GM12892 (cell line): ENCODE data around the gene SAP130.
A peak's percentile ranks its signal among the peaks of the same experiment; 100 is the strongest.

Experiments used
- DNase-seq: peaks from one replicate; pipeline ENCODE4 v3.0.0; 2011; ENCODE audit not compliant: insufficient read length
- FAIRE-seq: peaks from 2 replicates; lab custom pipeline; 2011; peaks lifted over from hg19 to GRCh38; lab: Jason Lieb, UNC
- POLR2A ChIP-seq: IDR thresholded peaks from 2 replicates; pipeline ENCODE4 v1.6.1; 2011; ENCODE audit warnings: low read depth, low read length, control low read depth
- POLR2AphosphoS5 ChIP-seq: IDR thresholded peaks from 2 replicates; pipeline ENCODE4 v1.6.1; 2011; ENCODE audit warnings: low read depth, low read length, control low read depth
- TAF1 ChIP-seq: IDR thresholded peaks from 2 replicates; pipeline ENCODE4 v1.6.1; 2011; ENCODE audit warnings: low read depth, mild to moderate bottlenecking, control low read depth, low read length, borderline replicate concordance

Gene SAP130

GRCh38 chr2:127906206-127906926 lies 121.5 kb downstream of the SAP130 start:
- no peak for TF ChIP-seq TAF1
- no peak for TF ChIP-seq POLR2A
- TF ChIP-seq POLR2AphosphoS5, result no peak
- FAIRE-seq (no peak), DNase-seq (no peak)

- FAIRE-seq (no peak), DNase-seq (no peak)
- no peak for TF ChIP-seq POLR2A
- no peak for TF ChIP-seq POLR2AphosphoS5
- no peak for TF ChIP-seq TAF1
These were observed 126.4 kb downstream of the SAP130 start for GRCh38 chr2:127901339-127902056.

GRCh38 chr2:127897531-127898211 lies 130.2 kb downstream of the SAP130 start:
- TF ChIP-seq TAF1 (no peak), POLR2A (no peak), POLR2AphosphoS5 (no peak)
- FAIRE-seq, result no peak
- DNase-seq, result no peak

- no peak for DNase-seq
- TF ChIP-seq TAF1 (0 out of 2 replicates have a peak, but pooled peaks have one; percentile 26), POLR2AphosphoS5 (no peak), POLR2A (no peak)
- FAIRE-seq, result peak; percentile 75
These were observed 134.4 kb downstream of the SAP130 start for GRCh38 chr2:127893494-127893893.

GRCh38 chr2:127893033-127893432 lies 134.8 kb downstream of the SAP130 start:
- FAIRE-seq, result peak; percentile 80
- no peak for TF ChIP-seq POLR2AphosphoS5
- TF ChIP-seq TAF1, result no peak
- no peak for TF ChIP-seq POLR2A
- no peak for DNase-seq

GRCh38 chr2:127891811-127892210 lies 136.0 kb downstream of the SAP130 start:
- no peak for TF ChIP-seq TAF1
- TF ChIP-seq POLR2A, result no peak
- no peak for TF ChIP-seq POLR2AphosphoS5
- FAIRE-seq (no peak), DNase-seq (no peak)
